ENCODE data around the gene MPZL2.

- TF ChIP-seq CTCF (IDR thresholded peaks at IDR 0.05; ENCODE audit: poor library complexity, severe bottlenecking) (no peak), TAF1 (IDR thresholded peaks at IDR 0.05; ENCODE audit: low read depth) (no peak), EZH2 (IDR thresholded peaks at IDR 0.05; ENCODE audit: borderline replicate concordance, insufficient read depth, low read length, poor library complexity, severe bottlenecking) (no peak), POLR2AphosphoS5 (IDR thresholded peaks at IDR 0.05) (no peak), MXI1 (conservative IDR thresholded peaks at IDR 0.05; ENCODE audit: poor library complexity, severe bottlenecking) (no peak), REST (IDR thresholded peaks at IDR 0.05; ENCODE audit: borderline replicate concordance) (no peak), RAD21 (conservative IDR thresholded peaks at IDR 0.05) (no peak)
These were observed 42.7 kb downstream of the MPZL2 start for GRCh38 chr11:118221419-118221818.
